ENCODE results near the gene CFAP20DC. TPM values are rescaled to one million over a fixed set of nuclear protein-coding genes. Genes with fewer than 3 reads are reported as not detected.

Gene CFAP20DC
- polyA plus RNA-seq, 4 donors, result 0.28 to 0.65 TPM; not detected in 2

DNA sequence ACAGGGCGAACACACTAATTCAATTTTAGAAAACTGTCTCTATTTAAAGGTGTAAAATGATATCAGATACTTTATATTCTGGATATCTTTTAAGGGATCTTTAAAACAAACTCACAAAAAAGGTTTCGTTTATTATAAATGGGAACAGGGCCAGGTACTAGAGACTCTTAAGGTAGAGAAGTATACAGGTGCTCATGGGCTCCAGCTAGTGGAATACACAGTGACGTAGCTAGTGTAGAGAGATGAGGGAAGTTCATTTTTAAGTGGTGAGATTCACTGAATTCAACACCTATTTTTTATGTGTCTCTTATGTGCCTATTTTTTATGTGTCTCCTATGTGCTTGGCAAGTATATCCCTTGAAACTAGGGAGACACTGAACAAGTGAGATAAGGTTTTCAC, 250.6 kb downstream of the CFAP20DC start:
- Histone ChIP-seq H3K36me3 (ENCODE audit: control insufficient read depth in 3 of 3, insufficient read depth in 2 of 3, low read depth in 1 of 3, low read length in 3 of 3) (no peaks in the 10 kb centered on the region), H3K4me3 (ENCODE audit: low read depth in 1 of 3, low read length in 3 of 3) (no peak overlapping the region), H3K27me3 (ENCODE audit: control insufficient read depth in 3 of 3, insufficient read depth in 3 of 3, low read length in 3 of 3) (no peaks in the 10 kb centered on the region), H3K27ac (ENCODE audit: low read depth in 1 of 3, low read length in 2 of 3) (no peak overlapping the region), H3K9me3 (ENCODE audit: control insufficient read depth in 2 of 2, insufficient read depth in 1 of 2, low read depth in 1 of 2, low read length in 1 of 2) (no peaks in the 10 kb centered on the region), H3K4me1 (ENCODE audit: control insufficient read depth in 3 of 3, insufficient read depth in 2 of 3, low read depth in 1 of 3, low read length in 2 of 3) (no peaks in the 10 kb centered on the region)
- DNase-seq, result no peak
- WGBS, 3 donors, result 47 to 77% (median 58%) methylated on average over 3 of the region's 3 CpGs
- no peak for FAIRE-seq

DNA sequence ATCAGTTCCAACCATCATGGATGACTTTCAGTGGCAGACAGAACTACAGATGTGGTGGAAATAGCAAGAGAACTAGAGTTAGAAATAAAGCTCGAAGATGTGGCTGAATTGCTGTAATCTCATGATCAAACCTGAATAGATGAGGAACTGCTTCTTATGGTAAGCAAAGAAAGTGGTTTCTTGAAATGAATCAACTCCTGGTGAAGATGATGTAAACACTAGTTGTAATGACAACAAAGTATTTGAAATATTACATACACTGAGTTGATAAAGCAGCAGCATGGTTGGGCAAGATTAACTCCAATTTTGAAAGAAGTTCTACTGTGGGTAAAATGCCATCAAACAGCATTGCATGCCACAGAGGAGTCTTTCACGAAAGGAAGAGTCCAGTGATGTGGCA, 251.5 kb downstream of the CFAP20DC start:
- no peaks in the 10 kb centered on the region for H3K27me3 ChIP-seq (ENCODE audit: control insufficient read depth in 3 of 3, insufficient read depth in 3 of 3, low read length in 3 of 3)
- H3K4me3 ChIP-seq (ENCODE audit: low read depth in 1 of 3, low read length in 3 of 3), result no peak overlapping the region
- no peaks in the 10 kb centered on the region for H3K9me3 ChIP-seq (ENCODE audit: control insufficient read depth in 2 of 2, insufficient read depth in 1 of 2, low read depth in 1 of 2, low read length in 1 of 2)
- FAIRE-seq (no peak), DNase-seq (no peak)
- WGBS, 3 donors, result 67 to 83% (median 69%) methylated on average over 2 of the region's 2 CpGs
- H3K27ac ChIP-seq (ENCODE audit: low read depth in 1 of 3, low read length in 2 of 3), result no peak overlapping the region
- no peaks in the 10 kb centered on the region for H3K36me3 ChIP-seq (ENCODE audit: control insufficient read depth in 3 of 3, insufficient read depth in 2 of 3, low read depth in 1 of 3, low read length in 3 of 3)
- H3K4me1 ChIP-seq (ENCODE audit: control insufficient read depth in 3 of 3, insufficient read depth in 2 of 3, low read depth in 1 of 3, low read length in 2 of 3), result no peaks in the 10 kb centered on the region

DNA sequence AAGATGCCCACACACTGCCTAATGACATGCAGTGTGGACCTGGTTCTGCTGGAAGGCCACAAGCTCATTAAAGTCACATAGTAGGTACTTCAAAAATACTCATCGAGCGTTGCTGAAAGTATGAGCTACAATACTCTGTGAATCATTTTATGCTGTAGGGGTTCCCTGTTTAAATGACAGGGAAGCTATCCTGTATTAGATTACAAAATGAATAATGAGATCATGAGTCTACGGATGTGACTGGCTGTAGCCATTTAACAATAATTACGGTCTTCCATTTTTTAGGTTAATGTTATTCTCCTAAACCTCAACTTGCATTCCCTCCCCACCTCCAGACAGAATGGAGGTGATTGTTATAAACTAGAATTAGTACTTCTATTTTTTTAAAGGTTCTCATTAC, 255.1 kb downstream of the CFAP20DC start:
- Histone ChIP-seq H3K27ac (ENCODE audit: low read depth in 1 of 3, low read length in 2 of 3) (no peak overlapping the region), H3K27me3 (ENCODE audit: control insufficient read depth in 3 of 3, insufficient read depth in 3 of 3, low read length in 3 of 3) (no peaks in the 10 kb centered on the region), H3K36me3 (ENCODE audit: control insufficient read depth in 3 of 3, insufficient read depth in 2 of 3, low read depth in 1 of 3, low read length in 3 of 3) (no peaks in the 10 kb centered on the region), H3K9me3 (ENCODE audit: control insufficient read depth in 2 of 2, insufficient read depth in 1 of 2, low read depth in 1 of 2, low read length in 1 of 2) (no peaks in the 10 kb centered on the region), H3K4me3 (ENCODE audit: low read depth in 1 of 3, low read length in 3 of 3) (no peak overlapping the region), H3K4me1 (ENCODE audit: control insufficient read depth in 3 of 3, insufficient read depth in 2 of 3, low read depth in 1 of 3, low read length in 2 of 3) (no peaks in the 10 kb centered on the region)
- FAIRE-seq, result no peak
- no peak for DNase-seq
- WGBS, 3 donors, result 94 to 97% (median 95%) methylated on average over 4 of the region's 4 CpGs

DNA sequence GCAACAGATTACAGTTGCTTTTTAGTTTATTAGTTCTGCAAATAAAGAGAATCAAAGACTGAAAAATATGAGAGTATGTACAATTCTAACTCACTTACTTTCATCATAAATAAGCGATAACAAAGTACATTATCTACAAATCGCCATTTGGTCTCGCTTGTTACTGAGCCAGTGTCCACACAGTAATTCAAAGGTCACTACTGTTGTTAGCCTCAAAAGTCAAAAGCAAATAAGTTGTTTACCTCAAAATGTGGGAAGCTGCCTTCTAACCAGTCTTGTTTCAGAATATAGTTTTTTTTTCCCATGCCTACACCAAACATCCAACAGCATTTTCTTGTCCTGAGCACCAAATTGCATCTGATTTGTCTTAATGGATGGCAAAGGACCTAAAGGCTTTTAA, 255.9 kb downstream of the CFAP20DC start:
- FAIRE-seq, result no peak
- DNase-seq, result no peak

DNA sequence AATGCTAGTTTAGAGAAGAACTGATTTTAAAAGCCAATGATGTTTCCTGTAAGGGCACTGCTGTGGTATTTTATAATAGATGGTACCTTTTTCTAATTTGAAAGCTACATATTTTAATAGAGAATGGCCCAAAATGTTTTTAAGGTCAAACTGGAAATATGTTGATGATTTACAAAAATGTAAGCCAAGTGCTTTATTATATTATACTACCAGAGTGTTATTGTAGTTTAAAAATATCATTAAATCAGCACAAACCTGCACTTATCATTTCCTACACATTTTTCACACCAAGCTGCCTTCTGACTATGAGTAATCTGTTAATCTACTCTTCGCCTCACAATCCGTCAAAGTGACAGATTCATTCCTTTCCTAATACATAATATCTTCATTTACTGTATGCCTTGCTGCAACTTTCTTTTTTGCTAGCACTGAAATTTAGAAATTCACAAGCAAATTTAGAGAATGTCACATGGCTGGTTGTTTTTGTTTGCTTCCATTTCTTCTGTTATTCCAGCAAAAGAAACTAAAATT, 256.8 kb downstream of the CFAP20DC start:
- Histone ChIP-seq H3K27ac (ENCODE audit: low read depth in 1 of 3, low read length in 2 of 3) (no peak overlapping the region), H3K4me3 (ENCODE audit: low read depth in 1 of 3, low read length in 3 of 3) (no peak overlapping the region), H3K4me1 (ENCODE audit: control insufficient read depth in 3 of 3, insufficient read depth in 2 of 3, low read depth in 1 of 3, low read length in 2 of 3) (no peaks in the 10 kb centered on the region), H3K36me3 (ENCODE audit: control insufficient read depth in 3 of 3, insufficient read depth in 2 of 3, low read depth in 1 of 3, low read length in 3 of 3) (no peaks in the 10 kb centered on the region), H3K9me3 (ENCODE audit: control insufficient read depth in 2 of 2, insufficient read depth in 1 of 2, low read depth in 1 of 2, low read length in 1 of 2) (no peaks in the 10 kb centered on the region), H3K27me3 (ENCODE audit: control insufficient read depth in 3 of 3, insufficient read depth in 3 of 3, low read length in 3 of 3) (no peaks in the 10 kb centered on the region)
- WGBS, 3 donors, result 66 to 80% (median 80%) methylated on average over 2 of the region's 2 CpGs
- DNase-seq, result no peak
- no peak for FAIRE-seq

More for the DNA sequence above, 255.9 kb downstream of the CFAP20DC start:
- Histone ChIP-seq H3K4me1 (ENCODE audit: control insufficient read depth in 3 of 3, insufficient read depth in 2 of 3, low read depth in 1 of 3, low read length in 2 of 3) (no peaks in the 10 kb centered on the region), H3K4me3 (ENCODE audit: low read depth in 1 of 3, low read length in 3 of 3) (no peak overlapping the region), H3K27ac (ENCODE audit: low read depth in 1 of 3, low read length in 2 of 3) (no peak overlapping the region), H3K36me3 (ENCODE audit: control insufficient read depth in 3 of 3, insufficient read depth in 2 of 3, low read depth in 1 of 3, low read length in 3 of 3) (no peaks in the 10 kb centered on the region), H3K9me3 (ENCODE audit: control insufficient read depth in 2 of 2, insufficient read depth in 1 of 2, low read depth in 1 of 2, low read length in 1 of 2) (no peaks in the 10 kb centered on the region), H3K27me3 (ENCODE audit: control insufficient read depth in 3 of 3, insufficient read depth in 3 of 3, low read length in 3 of 3) (no peaks in the 10 kb centered on the region)
- WGBS, 3 donors, result 38 to 68% (median 58%) methylated on average over 3 of the region's 3 CpGs

DNA sequence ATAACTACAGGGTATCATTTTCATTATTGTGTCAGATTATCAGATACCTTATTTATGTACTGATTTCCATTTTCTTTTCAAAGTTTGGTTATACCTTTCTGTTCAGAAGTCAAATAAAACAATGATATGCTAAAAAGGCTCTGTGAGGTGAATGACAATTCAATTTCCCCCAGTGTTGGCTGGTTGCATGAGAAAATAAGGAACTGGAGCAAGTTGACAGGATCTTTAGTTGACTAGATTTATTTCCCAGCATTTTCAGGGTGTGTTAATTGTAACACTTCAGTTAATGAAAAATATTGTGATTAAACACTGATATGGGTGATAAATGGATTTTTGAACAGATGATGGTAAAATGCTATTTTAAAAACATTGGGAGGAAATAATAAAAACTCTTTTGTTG, 260.4 kb downstream of the CFAP20DC start:
- H3K4me3 ChIP-seq (ENCODE audit: low read depth in 1 of 3, low read length in 3 of 3), result no peak overlapping the region
- H3K36me3 ChIP-seq (ENCODE audit: control insufficient read depth in 3 of 3, insufficient read depth in 2 of 3, low read depth in 1 of 3, low read length in 3 of 3), result no peaks in the 10 kb centered on the region
- H3K27ac ChIP-seq (ENCODE audit: low read depth in 1 of 3, low read length in 2 of 3), result no peak overlapping the region
- no peak for FAIRE-seq
- H3K27me3 ChIP-seq (ENCODE audit: control insufficient read depth in 3 of 3, insufficient read depth in 3 of 3, low read length in 3 of 3), result no peaks in the 10 kb centered on the region
- DNase-seq, result no peak
- H3K4me1 ChIP-seq (ENCODE audit: control insufficient read depth in 3 of 3, insufficient read depth in 2 of 3, low read depth in 1 of 3, low read length in 2 of 3), result no peaks in the 10 kb centered on the region
- H3K9me3 ChIP-seq (ENCODE audit: control insufficient read depth in 2 of 2, insufficient read depth in 1 of 2, low read depth in 1 of 2, low read length in 1 of 2), result no peaks in the 10 kb centered on the region

DNA sequence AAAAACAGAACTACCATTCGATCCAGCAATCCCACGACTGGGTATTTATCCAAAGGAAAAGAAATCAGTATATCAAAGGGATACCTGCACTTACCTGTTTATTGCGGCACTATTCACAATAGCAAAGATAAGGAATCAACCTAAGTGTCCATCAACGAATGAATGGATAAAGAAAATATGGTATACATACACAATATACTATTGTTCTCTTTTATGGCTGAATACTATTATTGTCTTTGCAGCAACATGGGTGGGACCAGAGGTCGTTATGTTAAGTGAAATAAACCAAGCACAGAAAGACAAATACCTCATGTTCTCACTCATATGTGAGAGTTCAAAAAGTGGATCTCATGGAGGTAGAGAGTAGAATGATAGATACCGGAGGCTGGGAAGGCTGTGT, 264.9 kb downstream of the CFAP20DC start:
- 28 to 58% (median 34%) methylated on average over 6 of the region's 6 CpGs for WGBS, 3 donors
- Histone ChIP-seq H3K9me3 (ENCODE audit: control insufficient read depth in 2 of 2, insufficient read depth in 1 of 2, low read depth in 1 of 2, low read length in 1 of 2) (peaks cover 0 to 2% of the 10 kb centered on the region in 2 donors), H3K36me3 (ENCODE audit: control insufficient read depth in 3 of 3, insufficient read depth in 2 of 3, low read depth in 1 of 3, low read length in 3 of 3) (no peaks in the 10 kb centered on the region), H3K27me3 (ENCODE audit: control insufficient read depth in 3 of 3, insufficient read depth in 3 of 3, low read length in 3 of 3) (no peaks in the 10 kb centered on the region), H3K4me1 (ENCODE audit: control insufficient read depth in 3 of 3, insufficient read depth in 2 of 3, low read depth in 1 of 3, low read length in 2 of 3) (no peaks in the 10 kb centered on the region), H3K27ac (ENCODE audit: low read depth in 1 of 3, low read length in 2 of 3) (no peak overlapping the region), H3K4me3 (ENCODE audit: low read depth in 1 of 3, low read length in 3 of 3) (no peak overlapping the region)
- no peak for DNase-seq
- no peak for FAIRE-seq

DNA sequence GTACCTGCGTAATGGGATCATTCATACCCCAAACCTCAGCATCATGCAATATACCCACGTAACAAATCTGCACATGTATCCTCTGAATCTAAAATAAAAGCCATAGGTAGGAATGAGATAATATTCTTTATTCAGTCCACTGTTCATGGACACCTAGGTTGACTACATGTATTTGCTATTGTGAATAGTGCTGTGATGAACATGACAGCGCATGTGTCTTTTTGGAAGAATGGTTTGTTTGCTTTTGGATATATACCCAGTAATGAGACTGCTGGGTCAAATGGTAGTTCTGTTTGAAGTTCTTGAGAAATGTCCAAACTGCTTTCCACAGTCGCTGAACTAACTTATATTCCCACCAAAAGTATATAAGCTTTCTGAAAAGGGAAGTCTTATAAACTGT, 265.4 kb downstream of the CFAP20DC start:
- Histone ChIP-seq H3K27ac (ENCODE audit: low read depth in 1 of 3, low read length in 2 of 3) (no peak overlapping the region), H3K36me3 (ENCODE audit: control insufficient read depth in 3 of 3, insufficient read depth in 2 of 3, low read depth in 1 of 3, low read length in 3 of 3) (no peaks in the 10 kb centered on the region), H3K9me3 (ENCODE audit: control insufficient read depth in 2 of 2, insufficient read depth in 1 of 2, low read depth in 1 of 2, low read length in 1 of 2) (peaks cover 0 to 3% of the 10 kb centered on the region in 2 donors), H3K27me3 (ENCODE audit: control insufficient read depth in 3 of 3, insufficient read depth in 3 of 3, low read length in 3 of 3) (no peaks in the 10 kb centered on the region), H3K4me3 (ENCODE audit: low read depth in 1 of 3, low read length in 3 of 3) (no peak overlapping the region), H3K4me1 (ENCODE audit: control insufficient read depth in 3 of 3, insufficient read depth in 2 of 3, low read depth in 1 of 3, low read length in 2 of 3) (no peaks in the 10 kb centered on the region)
- WGBS, 3 donors, result 75 to 91% (median 82%) methylated on average over 4 of the region's 4 CpGs
- DNase-seq, result no peak
- no peak for FAIRE-seq

DNA sequence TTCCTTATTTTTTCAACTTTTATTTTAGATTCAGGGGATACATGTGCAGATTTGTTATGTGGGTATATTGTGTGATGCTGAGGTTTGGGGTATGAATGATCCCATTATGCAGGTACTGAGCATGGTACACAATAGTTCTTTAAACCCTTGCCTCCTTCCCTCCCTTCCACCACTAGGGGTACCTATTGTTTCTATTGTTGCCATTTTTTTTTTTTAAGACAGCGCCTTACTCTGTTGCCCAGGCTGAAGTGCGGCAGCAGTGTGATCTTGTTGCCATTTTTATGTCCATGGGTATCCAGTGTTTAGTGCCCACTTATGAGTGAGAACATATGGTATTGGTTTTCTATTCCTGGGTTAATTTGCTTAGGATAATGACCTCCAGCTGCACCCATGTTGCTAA, 266.0 kb downstream of the CFAP20DC start:
- no peaks in the 10 kb centered on the region for H3K27me3 ChIP-seq (ENCODE audit: control insufficient read depth in 3 of 3, insufficient read depth in 3 of 3, low read length in 3 of 3)
- peaks cover 0 to 4% of the 10 kb centered on the region in 2 donors for H3K9me3 ChIP-seq (ENCODE audit: control insufficient read depth in 2 of 2, insufficient read depth in 1 of 2, low read depth in 1 of 2, low read length in 1 of 2)
- DNase-seq (no peak), FAIRE-seq (no peak)
- H3K4me3 ChIP-seq (ENCODE audit: low read depth in 1 of 3, low read length in 3 of 3), result no peak overlapping the region
- no peaks in the 10 kb centered on the region for H3K4me1 ChIP-seq (ENCODE audit: control insufficient read depth in 3 of 3, insufficient read depth in 2 of 3, low read depth in 1 of 3, low read length in 2 of 3)
- 92 to 100% (median 96%) methylated on average over 2 of the region's 2 CpGs for WGBS, 3 donors
- no peak overlapping the region for H3K27ac ChIP-seq (ENCODE audit: low read depth in 1 of 3, low read length in 2 of 3)
- no peaks in the 10 kb centered on the region for H3K36me3 ChIP-seq (ENCODE audit: control insufficient read depth in 3 of 3, insufficient read depth in 2 of 3, low read depth in 1 of 3, low read length in 3 of 3)
